GM19397 (cell line): ENCODE results near the gene SLC47A2.
"Not testable (repeated sequence)": the region's sequence is repeated elsewhere in the genome, so short reads cannot be mapped to it uniquely, and the experiment has no call there.

ENCODE experiments used
- ATAC-seq: cut with Tn5 transposase; IDR thresholded peaks from one replicate; pipeline ENCODE4 v1.9.1; 2021; ENCODE audit warnings: mild to moderate bottlenecking, moderate library complexity; ENCODE audit not compliant: unreplicated experiment

Gene SLC47A2

DNA sequence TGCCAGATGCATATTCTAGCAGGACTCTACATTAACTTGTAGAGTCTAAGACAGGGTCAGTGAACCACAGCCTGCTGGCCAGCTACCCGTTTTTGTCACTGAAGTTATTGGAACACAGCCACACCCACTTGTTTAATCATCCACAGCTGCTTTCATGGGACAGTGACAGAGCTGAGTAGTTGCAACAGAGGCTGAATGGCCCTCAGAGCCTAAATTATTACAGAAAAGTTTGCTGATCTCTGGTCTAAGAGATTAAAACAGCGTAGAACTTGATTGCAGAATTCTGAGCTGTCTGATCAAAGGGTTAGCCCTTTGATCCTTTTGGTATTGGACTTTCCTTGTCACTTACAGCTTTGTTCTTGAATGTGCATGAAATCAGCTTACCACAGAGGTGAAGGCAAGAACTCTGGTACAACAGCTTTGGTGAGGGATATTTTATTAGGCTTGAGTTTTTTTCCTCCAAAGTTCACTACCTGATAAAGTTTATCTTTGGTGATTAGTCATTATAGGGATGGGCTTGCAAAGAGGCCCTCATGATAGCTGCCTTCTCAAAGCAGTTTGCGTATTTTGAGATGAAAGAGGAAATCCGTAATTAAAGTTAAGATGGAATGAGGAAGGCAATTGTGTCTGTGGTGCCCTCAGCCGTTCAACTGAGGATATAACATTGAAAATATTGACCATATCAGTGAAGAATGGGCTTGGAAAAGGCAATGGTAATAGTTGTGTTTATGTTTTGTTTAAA, 44.2 kb downstream of the SLC47A2 start:
- no peak for ATAC-seq

DNA sequence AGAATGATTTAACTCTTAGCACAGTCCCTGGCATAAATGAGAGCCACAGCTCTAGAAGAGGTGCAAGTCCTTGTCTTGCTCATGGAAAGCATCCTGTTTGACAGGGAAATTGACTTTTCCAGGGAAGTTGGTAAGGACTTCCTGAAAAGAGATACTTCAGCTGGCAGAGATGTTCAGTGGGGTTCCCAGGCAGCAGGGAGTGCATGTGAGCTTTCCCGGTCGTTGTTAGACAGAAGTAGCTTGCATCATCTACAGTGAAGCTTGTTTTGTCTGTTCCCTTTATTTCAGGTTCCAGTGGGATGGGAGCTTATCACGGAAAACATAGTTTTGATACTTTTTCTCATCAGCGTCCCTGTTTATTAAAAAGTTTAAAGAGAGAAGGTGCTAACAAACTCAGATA, 45.0 kb downstream of the SLC47A2 start:
- ATAC-seq: no peak

DNA sequence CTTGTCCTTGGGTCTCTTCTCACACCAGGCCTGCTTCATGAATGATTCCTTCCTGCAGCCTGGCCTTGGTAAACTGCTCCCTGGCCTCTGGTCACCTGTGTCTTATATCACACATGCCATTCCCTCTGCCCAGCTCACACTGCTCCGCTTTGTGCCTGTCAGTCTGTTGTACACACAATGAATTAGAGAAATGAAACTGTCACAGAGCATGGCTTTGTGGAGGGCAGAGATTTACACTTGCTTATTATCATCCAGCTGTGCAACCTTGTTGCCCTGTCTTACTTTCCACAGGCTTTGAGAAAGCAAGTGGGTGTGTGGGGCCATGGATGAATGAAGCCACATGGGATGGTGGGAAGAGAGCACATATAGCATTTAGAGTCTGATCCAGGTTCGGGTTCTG, 45.5 kb downstream of the SLC47A2 start:
- ATAC-seq: no peak

DNA sequence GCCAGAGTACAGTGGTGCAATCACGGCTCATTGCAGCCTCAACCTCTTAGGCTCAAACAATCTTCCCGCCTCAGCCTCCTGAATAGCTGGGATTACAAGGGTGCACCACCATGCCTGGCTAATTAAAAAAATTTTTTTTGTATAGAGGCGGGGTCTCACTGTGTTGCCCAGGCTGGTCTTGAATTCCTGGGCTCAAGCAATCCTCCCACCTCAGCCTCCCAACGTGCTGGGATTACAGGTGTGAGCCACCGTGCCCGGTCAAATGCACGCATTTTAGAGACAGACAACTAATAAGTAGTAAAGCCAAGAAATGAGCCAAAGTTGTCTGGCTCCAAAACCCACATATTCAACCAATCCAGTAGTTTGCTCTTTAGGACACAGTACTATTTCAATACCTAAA, 46.7 kb downstream of the SLC47A2 start:
- ATAC-seq: not testable (repeated sequence)

DNA sequence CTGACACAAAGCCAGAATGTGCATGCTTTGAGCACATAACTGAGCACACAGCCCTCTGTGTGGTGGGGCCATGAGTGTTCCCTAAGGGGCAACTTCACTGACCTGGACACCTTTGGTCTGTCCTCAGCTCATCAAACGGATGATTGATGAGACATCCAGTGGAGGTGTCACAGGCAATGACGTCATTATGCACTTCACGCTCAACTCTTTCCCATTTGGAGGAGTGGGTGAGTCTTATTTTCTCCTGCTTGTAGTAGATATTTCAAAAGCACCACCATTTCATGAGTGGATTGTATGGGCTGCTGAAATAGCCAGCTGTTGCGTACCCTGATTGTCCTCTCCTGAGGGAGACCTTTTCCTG, 51.6 kb downstream of the SLC47A2 start:
- no peak for ATAC-seq

DNA sequence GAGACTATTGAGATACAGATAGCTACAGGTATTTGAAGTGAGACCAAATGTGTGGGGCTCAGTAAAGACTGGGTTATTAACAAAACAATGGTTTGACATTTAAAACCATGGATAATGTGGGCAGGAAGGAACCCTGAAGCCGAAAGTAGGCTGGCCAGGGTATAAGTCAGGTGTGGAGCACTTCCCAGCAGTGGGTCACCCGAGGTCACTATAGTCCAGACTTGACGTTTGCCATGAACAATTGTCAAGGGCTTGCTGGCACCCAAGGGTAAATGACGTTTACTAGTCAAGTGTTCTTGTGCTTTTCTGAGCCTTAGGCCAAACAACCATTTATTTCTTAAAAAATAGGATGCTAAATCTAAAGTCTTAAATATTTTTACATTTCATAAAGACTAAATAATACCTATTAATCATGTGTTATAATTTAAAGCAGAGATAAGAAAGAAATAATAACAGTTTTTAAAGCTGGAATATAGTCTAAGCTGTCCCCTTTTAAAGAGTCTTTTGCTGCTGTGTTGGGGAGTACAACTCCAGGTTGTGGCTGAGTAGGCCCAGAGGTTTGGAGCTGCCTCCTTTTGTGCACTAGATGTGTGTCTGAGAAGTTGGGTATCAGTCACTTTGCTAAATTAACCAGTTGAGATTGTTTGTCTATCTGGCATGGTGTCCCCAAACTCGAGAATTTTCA, 52.1 kb downstream of the SLC47A2 start:
- no peak for ATAC-seq

DNA sequence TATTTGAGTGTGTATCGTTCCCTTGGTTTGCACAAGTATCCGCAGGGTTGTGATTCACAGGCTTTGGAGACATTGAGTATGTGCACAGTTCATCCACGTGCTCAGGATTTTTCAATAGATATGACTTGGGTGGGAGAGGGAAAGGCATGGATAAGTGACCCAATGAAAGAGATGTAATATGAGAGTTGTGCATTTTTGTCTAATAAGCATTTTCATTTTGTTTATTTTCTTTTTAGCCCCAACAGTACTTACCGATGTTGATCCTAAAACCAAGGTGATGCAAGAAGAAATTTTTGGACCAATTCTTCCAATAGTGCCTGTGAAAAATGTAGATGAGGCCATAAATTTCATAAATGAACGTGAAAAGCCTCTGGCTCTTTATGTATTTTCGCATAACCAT, 53.3 kb downstream of the SLC47A2 start:
- ATAC-seq: no peak

DNA sequence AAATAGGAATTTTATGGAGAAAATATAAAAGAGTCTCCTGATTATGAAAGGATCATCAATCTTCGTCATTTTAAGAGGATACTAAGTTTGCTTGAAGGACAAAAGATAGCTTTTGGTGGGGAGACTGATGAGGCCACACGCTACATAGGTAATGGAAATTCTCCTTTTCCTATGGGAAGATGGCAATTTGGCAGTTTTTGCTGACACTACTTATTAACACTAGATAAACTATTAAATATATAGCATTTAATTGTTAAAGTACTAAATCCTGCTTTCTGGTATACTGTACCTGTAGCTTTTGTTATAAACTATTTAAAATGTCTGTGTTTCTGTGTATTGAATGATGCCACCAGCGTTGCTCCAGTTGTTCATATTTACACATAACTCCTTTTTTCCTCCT, 55.3 kb downstream of the SLC47A2 start:
- ATAC-seq: no peak

DNA sequence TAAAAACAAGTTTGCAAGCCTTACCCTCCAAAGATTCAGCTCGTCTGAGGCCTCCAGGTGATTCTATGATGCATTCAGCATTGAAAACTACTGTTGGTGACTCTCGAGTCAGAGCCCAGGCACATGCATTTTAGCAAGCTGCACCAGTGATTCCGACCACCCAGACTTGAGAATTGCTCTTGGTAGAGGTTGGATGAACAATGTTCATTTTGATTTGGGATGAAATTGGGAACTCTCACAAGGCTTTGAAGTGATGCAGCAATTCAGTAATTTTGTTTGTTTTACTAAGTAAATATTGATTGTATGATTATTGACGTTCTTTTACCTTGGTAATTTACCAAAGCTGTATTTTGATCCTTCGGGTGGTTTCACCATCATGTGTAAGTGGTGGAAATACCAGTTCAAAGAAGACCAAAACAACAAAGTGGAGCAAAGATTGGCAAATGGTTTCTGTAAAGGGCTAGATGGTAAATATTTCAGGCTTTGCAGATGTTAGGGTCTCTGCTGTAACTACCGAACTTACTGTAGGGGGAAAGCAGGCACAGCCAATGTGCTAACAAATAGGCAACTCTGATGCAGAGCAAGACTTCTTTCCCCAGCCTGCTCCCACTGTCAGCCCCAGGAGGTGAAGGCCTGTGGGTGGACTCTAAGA, 56.0 kb downstream of the SLC47A2 start:
- no peak for ATAC-seq

DNA sequence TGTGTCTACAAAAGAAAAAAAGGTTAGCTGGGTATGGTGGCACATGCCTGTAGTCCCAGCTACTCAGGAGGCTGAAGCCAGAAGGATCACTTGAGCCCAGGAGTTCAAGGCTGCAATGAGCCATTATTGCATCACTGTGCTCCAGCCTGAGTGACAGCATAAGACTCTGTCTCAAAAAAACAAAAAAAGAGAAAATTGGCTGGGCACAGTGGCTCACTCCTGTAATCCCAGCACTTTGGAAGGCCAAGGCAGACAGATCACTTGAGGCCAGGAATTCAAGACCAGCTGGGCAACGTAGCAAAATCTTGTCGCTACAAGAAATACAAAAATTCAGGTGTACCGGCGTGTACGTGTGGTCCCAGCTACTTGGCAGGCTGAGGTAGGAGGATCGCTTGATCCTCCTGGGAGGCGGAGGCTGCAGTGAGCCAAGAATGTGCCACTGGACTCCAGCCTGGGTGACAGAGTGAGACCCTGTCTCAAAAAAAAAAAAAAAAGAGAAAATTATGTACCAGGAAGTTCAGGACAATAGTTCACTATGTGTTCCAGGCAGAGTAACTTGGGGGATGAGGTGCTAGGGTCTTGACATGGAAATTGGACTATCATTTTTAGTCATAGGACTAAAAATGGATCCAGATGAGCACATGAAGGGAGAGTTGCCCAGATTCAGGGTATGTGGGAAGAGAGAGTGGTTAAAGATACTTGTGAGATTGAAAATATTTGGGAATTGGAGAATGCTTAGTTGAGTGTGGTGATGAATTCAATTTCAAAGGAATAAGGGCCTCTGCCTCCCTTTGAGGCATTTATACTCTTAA, 56.8 kb downstream of the SLC47A2 start:
- ATAC-seq: no peak

DNA sequence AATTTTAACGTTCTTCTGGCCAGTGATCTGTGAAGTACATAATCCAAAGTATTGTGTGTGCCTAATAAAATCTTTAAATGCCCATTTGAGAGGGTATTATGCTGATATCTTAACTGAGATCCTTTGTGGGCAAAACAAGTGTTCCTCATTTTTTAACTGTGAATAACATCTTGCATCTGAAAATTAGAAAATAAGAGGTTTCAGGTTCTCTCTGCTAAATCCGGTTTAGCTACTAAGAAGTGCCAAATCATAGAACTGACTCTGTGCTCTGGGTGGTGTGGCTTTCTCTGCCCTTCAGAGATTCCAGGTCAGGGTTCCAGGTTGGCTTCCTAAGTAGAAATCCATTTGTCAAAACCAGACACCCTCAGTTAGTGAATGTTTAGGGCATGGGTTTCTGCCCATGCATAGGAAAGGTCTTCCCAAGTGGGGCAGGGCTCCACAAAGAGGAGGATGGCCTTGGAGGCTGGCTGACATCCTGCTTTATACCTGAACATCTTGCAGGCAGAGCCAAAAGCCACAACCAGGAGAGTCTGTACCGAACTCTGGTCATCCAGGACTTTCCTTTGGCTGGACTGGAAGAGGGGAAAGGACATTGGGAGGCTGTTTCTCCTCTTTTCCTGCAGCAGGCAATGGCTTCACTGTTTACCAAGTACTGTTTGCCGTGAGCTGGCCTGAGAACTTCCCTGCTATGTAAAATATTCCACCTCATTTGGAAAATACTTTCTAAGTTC, 59.4 kb downstream of the SLC47A2 start:
- ATAC-seq: no peak

DNA sequence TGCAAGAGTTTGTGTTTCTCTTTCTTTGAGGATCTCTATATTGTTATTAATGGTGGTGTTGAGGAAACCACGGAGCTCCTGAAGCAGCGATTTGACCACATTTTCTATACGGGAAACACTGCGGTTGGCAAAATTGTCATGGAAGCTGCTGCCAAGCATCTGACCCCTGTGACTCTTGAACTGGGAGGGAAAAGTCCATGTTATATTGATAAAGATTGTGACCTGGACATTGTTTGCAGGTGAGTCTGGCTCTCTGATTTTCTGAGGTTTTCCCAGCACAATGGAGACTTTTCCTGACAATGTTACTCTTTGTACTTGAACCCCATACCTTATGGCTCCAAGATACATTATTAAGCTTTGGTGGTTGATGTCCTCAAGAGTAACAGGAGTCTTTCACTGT, 60.0 kb downstream of the SLC47A2 start:
- no peak for ATAC-seq

DNA sequence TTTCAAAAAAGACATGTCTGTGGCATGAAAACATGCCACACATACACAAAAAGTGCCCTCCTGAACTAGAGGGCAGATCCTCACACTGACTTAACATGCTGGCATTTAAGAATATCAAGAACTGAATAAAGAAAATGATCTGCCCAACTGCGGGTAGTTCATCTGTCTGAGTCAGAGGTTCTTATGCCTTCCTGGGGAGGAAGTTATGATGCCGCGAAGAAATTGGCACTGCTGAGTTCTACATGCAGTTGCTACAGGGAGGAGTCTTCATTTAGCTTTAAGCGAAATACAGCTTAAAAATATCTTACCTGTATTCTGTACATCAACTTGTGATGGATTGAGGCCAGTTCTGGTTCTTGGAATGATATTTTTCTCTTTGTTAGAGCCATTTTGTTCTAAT, 61.5 kb downstream of the SLC47A2 start:
- no peak for ATAC-seq

DNA sequence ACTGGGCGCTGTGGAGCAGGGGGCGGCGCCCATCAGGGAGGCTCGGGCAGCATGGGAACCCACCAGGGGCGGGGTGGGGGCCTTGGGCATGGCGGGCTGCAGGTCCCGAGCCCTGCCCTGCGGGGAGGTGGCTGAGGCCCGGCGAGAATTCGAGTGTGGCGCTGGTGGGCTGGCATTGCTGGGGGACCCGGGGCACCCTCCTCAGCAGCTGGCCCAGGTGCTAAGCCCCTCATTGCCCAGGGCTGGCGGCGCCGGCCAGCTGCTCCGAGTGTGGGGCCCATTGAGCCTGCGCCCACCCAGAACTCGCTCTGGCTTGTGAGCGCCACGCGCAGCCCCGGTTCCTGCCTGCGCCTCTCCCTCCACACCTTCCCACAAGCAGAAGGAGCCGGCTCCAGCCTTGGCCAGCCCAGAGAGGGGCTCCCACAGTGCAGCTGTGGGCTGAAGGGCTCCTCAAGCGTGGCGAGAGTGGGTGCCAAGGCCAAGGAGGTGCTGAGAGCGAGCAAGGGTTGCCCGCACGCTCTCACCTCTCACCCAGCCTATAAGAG, 62.0 kb downstream of the SLC47A2 start:
- no peak for ATAC-seq

DNA sequence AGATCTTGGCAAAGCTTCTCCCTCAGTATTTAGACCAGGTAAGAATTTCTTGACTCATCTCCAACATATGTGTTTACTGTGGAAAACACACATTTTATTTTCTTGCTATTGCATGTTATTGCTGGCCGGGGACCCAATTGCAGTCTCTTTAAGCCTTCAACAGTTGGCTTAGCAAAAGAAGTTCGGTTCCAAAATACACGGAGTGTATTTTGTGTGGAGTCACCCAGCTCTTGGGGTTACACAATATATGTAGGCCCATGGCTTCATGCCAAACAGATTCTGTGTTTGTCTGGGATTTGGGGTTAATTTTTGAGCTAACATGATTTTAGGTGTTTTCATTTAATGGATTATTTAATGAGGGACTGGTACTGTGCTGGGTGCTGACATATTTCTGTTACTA, 63.8 kb downstream of the SLC47A2 start:
- ATAC-seq: no peak

DNA sequence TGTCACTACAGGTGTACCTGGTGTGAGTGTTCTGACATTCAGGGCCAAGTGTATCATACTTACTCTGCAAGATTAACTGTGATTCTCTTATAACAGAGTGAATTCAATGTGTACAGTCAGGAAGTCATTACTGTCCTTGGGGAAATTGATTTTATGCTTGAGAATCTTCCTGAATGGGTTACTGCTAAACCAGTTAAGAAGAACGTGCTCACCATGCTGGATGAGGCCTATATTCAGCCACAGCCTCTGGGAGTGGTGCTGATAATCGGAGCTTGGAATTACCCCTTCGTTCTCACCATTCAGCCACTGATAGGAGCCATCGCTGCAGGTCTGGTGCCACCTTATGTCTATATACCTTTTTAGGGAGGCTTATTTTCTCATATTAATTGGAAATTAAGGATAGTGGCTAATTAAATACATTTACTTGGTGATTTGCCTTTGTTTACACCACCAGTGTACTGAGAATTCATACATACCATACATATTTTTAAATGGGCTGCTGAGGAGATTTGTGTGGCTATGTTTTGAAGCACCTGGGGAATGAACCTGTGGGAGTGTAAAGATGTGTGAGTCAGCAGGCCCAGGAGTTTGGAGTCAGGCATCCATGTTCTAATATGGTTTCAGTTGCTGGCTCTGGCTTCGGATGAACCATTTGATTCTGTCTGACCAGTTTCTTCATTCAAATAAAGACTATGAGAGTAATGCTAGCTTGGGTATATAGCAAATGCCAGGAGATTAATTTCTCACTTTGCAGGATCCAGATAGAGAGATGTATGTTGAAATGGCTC, 64.7 kb downstream of the SLC47A2 start:
- no peak for ATAC-seq

DNA sequence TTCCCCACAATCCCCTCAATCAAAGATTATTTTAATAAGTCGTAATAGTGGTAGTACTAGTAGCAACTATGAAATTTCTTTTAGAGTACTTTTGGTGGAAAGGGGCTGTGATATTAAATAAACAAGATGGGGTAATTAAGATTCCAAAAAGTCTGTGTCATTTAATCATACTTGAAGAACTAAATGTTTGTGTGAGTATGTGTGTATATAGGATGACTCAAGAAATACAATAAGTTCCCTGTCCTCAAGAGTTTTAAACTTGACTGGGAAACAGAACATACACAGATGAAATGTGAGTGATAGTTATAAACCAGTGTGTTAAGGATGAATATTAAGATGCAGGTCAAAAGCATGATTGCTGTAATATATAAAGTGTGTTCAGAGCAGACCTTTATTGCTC, 65.6 kb downstream of the SLC47A2 start:
- no peak for ATAC-seq

DNA sequence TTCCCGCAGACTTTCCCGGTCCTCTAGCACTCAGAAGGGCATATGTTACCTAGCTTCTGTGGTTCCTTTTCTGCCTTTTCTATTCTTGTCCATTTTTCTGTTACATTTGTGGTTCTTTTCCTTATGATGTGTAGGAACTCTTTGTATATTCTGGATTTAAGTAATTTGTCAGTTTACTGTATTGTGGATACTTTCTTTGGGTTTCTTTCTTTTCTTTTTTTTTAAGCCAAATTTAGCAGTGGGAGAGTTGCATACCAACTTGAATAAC, 67.2 kb downstream of the SLC47A2 start:
- ATAC-seq: no peak

DNA sequence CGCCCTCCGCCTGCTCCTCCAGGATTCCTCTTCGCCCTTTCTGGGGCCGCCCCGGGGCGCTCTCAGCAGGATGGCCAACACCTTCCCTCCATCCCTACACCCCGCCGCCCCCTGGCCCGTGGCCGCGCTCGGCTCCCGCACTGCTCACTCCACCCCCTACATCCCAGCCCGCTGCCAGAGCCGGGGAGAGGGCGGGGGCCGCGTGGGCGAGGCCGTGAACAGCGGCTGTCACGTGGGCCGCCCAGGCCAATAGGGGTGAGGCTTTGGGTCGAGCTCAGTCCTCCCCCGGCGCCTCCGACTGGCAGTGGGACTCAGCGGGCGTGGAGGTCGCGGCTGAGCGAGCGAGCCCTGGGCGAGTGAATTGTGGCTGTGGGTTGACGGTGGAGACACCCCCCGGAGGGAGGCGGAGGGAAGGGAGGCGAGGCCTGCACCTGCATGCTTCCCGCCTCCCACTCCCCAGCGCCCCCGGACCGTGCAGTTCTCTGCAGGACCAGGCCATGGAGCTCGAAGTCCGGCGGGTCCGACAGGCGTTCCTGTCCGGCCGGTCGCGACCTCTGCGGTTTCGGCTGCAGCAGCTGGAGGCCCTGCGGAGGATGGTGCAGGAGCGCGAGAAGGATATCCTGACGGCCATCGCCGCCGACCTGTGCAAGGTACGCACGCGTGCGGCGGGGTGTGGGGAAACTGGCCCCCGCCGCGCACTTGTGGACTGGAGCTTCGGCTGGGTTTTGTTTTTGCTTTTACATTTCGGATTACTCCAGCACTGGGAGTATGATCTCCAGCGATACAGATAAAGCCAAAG, 67.7 kb downstream of the SLC47A2 start, which contains the start of gene ALDH3A2:
TSS of gene ALDH3A2 (plus strand) at position 277 of the 799 bp plus-strand sequence. CDS start at position 498, 221 bp downstream.
- ATAC-seq: peak; percentile 96
